A673 (cell line): ENCODE measurements around the gene EXOC3. TPM values are rescaled to one million over a fixed set of nuclear protein-coding genes. Genes with fewer than 3 reads are reported as not detected.

Source experiments
- BruUV-seq: library from RNA; stranded (reverse); fragments of 400-500 nt; replicated peaks from 2 replicates; lab custom pipeline; 2021; lab: Mats Ljungman, UMichigan
- CTCF ChIA-PET: fragments of 300-600 bp; sonication (Branson Sonifier 250); formaldehyde crosslinking; loops from one replicate; lab custom pipeline; 2022; ENCODE audit warnings: antibody characterized with exemption; lab: Charles Lee
- POLR2A ChIA-PET: fragments of 300-600 bp; sonication (Branson Sonifier 250); formaldehyde crosslinking; loops from one replicate; lab custom pipeline; 2022; ENCODE audit warnings: antibody characterized with exemption; ENCODE audit not compliant: low non-redundant PET; lab: Charles Lee
- DNase-seq: peaks from one replicate; pipeline ENCODE4 v3.0.0-alpha.2; 2015; ENCODE audit warnings: low spot score
- H3K27ac ChIP-seq: fragments of 200-600 bp; sonication (generic); 2 replicates; pipeline ENCODE4 v1.5.1; 2016; ENCODE audit warnings: mixed run types, low read depth, mild to moderate bottlenecking, mixed read lengths, antibody characterized with exemption, low read length; ENCODE audit not compliant: poor library complexity, severe bottlenecking
- H3K27me3 ChIP-seq: fragments of 200-600 bp; sonication (generic); replicated peaks from 2 replicates; pipeline ENCODE4 v1.6.1; 2017; ENCODE audit warnings: mixed run types, low read depth, mild to moderate bottlenecking, mixed read lengths, antibody characterized with exemption, low read length; ENCODE audit not compliant: insufficient read depth, poor library complexity
- H3K36me3 ChIP-seq: fragments of 200-600 bp; sonication (generic); 2 replicates; pipeline ENCODE4 v1.6.1; 2016; ENCODE audit warnings: mixed run types, mild to moderate bottlenecking, mixed read lengths, antibody characterized with exemption, low read length; ENCODE audit not compliant: insufficient read depth, poor library complexity, severe bottlenecking
- H3K4me1 ChIP-seq: fragments of 200-600 bp; sonication (generic); 2 replicates; pipeline ENCODE4 v1.6.1; 2017; ENCODE audit warnings: mixed run types, mild to moderate bottlenecking, mixed read lengths, antibody characterized with exemption, low read length; ENCODE audit not compliant: insufficient read depth, poor library complexity, severe bottlenecking
- H3K4me3 ChIP-seq: fragments of 200-600 bp; sonication (generic); 2 replicates; pipeline ENCODE4 v1.5.1; 2016; ENCODE audit warnings: low read depth, mixed run types, mild to moderate bottlenecking, mixed read lengths, low read length; ENCODE audit not compliant: poor library complexity, severe bottlenecking
- H3K9me3 ChIP-seq: fragments of 200-600 bp; sonication (generic); 2 replicates; pipeline ENCODE4 v1.6.1; 2016; ENCODE audit warnings: mixed run types, low read depth, mild to moderate bottlenecking, mixed read lengths, antibody characterized with exemption, low read length; ENCODE audit not compliant: poor library complexity, severe bottlenecking
- CTCF ChIP-seq: fragments of 300-800, 200-600 bp; sonication (generic); conservative IDR thresholded peaks from 2 replicates; pipeline ENCODE4 v1.5.1; 2017; ENCODE audit warnings: low read depth, mild to moderate bottlenecking, antibody characterized with exemption, low read length, moderate library complexity, mixed read lengths
- EZH2 ChIP-seq: fragments of 200-600 bp; sonication (generic); IDR thresholded peaks from 2 replicates; pipeline ENCODE4 v1.6.1; 2017; ENCODE audit warnings: borderline replicate concordance, low read depth, mild to moderate bottlenecking, mixed read lengths, antibody characterized with exemption, low read length; ENCODE audit not compliant: poor library complexity, severe bottlenecking
- intact Hi-C: fragments of 100-400 bp; cut with micrococcal nuclease; formaldehyde crosslinking; loops from one replicate; pipeline ENCODE4 v1.10.0; 2022; ENCODE audit not compliant: unreplicated experiment
- total RNA-seq: library from RNA; stranded (reverse); gene quantifications from 2 replicates; pipeline ENCODE4 v1.2.3, GENCODE V29; 2021

Gene EXOC3
- total RNA-seq, 1 experiment from 2014 or later = 46.7 TPM

DNA sequence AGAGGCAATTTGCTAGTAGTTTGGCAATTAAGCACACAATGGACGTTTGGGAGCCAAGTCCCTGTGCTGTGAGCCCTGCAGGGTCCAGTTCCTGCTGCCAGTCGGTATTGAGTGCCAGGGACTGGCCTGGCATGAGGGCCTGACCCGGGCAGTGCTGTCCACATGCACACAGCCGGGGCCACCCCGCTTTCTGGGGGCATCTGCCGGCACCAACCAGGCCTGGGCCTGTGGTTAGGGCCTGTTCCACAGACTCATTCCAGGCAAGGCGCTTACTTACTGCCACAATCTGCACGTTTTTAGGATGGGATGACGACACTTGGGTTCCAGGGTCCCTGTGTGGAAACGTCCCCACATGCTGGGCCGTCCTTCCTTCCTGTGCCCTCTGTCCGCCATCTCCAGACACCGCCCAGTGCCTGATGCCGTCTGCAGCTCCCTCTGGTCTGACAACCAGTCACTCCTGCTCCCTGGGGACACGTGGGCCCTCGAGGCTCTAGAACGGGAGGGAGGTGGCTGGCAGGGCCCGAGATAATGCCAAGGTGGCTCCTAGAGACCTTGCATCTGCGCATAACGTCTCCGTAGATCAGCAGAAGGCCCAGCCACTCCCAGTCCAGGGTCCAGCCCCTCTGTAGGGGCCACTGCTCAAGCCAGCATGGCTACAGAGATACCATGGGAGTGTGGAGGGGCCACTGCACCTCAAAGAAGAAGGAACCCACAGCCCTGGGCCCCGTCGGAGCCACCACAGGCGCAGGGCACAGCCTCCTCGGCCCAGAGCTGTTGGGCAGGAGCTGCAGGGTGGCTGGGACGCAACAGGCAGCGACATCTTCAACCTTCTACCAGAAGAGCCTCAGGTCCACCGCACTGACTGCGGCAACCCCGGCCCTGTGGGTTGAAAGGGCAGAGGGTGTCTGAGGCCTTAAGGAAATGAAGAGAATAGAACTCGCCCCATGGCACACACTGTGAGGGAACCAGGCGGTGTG, 56.5 kb downstream of the EXOC3 start:
- Histone ChIP-seq H3K4me3 (no peak overlapping the region), H3K36me3 (no peaks in the 10 kb centered on the region), H3K9me3 (no peaks in the 10 kb centered on the region), H3K4me1 (no peaks in the 10 kb centered on the region), H3K27ac (no peak overlapping the region), H3K27me3 (peaks cover 18% of the 10 kb centered on the region)
- no TSS peak for BruUV-seq
- intact Hi-C loops = no loop called here
- ChIA-PET CTCF (no interaction called here), POLR2A (no interaction called here)
- no peak for DNase-seq
- no peak for TF ChIP-seq EZH2
- no peak for TF ChIP-seq CTCF

GRCh38 chr5:500491-500890, 57.5 kb downstream of the EXOC3 start:
- no peak for TF ChIP-seq CTCF
- no peak for TF ChIP-seq EZH2
- no peak overlapping the region for H3K27ac ChIP-seq
- no peak overlapping the region for H3K4me3 ChIP-seq
- CTCF ChIA-PET = no interaction called here
- POLR2A ChIA-PET = no interaction called here
- no peak for DNase-seq
- no peaks in the 10 kb centered on the region for H3K36me3 ChIP-seq
- H3K4me1 ChIP-seq = no peaks in the 10 kb centered on the region
- BruUV-seq = no TSS peak
- H3K27me3 ChIP-seq = peaks cover 18% of the 10 kb centered on the region
- H3K9me3 ChIP-seq = no peaks in the 10 kb centered on the region
- intact Hi-C loops = no loop called here

DNA sequence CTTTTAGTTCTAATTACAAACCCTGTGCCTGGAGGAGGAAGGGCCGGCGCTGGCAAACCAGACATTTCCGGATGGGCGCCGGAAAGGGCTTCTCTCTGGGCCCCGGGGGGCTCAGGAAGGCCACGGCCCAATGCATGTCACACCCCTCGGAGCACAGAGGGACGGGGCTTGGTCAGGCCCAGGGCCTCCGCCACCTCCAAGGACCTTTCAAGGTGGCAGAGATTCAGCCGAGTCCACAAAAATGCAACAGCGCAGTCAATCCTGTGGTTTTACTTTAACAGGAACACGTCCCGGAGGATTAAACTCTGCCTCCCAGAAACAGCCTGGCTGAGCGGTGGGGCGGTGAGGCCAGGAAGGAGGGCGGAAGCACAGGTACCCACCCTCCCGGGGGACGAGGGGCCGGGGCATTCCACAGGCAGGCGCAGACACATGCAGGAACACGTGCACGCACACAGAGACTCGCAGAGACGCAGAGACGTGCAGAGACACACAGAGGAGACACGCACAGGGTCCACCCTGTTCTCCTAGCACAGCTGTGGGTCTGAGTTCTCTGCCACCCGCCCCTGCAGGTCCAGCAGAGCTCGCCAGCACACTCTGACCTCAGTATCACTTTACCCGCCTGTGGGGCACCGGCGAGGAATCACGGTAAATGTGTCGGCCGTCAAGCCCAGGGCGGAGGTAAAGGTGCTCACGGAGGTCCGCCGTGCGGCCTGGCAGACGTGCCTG, 58.3 kb downstream of the EXOC3 start:
- TF ChIP-seq EZH2 (no peak), CTCF (no peak)
- Histone ChIP-seq H3K9me3 (no peaks in the 10 kb centered on the region), H3K27ac (no peak overlapping the region), H3K4me3 (no peak overlapping the region), H3K27me3 (peaks cover 13% of the 10 kb centered on the region), H3K36me3 (no peaks in the 10 kb centered on the region), H3K4me1 (no peaks in the 10 kb centered on the region)
- DNase-seq = no peak
- ChIA-PET CTCF (no interaction called here), POLR2A (no interaction called here)
- no TSS peak for BruUV-seq
- intact Hi-C loops = no loop called here
